Measurements from ENCODE around the gene OR2AT4.

OR2AT4 gene

DNA sequence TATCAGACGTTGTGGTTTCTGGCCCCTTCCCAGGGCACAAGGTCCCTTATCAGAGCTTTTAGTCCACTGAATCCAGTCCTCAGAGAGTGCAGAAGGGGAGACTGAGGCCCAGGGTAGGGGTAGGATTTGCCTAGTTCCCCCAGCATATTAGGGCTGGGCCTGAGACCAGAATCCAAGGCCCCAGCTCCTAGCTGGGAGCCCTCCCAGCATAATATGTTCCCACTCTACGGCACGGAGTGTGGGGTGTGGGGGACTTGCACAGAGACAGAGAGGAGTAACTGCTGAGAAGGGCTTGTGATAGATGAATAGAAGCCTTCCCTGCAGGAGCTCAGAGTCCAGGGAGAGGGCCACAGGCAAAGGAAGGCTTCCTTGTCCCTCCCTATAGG is 64.1 kb downstream of the OR2AT4 start:
- no peaks in the 10 kb centered on the region for H3K36me3 ChIP-seq (replicated peaks)
- in situ Hi-C loops (cut with HindIII; ENCODE audit: low pct_ligation_motif_present, low sequenced_read_pairs): no loop called here
- TF ChIP-seq, protein P1, sequence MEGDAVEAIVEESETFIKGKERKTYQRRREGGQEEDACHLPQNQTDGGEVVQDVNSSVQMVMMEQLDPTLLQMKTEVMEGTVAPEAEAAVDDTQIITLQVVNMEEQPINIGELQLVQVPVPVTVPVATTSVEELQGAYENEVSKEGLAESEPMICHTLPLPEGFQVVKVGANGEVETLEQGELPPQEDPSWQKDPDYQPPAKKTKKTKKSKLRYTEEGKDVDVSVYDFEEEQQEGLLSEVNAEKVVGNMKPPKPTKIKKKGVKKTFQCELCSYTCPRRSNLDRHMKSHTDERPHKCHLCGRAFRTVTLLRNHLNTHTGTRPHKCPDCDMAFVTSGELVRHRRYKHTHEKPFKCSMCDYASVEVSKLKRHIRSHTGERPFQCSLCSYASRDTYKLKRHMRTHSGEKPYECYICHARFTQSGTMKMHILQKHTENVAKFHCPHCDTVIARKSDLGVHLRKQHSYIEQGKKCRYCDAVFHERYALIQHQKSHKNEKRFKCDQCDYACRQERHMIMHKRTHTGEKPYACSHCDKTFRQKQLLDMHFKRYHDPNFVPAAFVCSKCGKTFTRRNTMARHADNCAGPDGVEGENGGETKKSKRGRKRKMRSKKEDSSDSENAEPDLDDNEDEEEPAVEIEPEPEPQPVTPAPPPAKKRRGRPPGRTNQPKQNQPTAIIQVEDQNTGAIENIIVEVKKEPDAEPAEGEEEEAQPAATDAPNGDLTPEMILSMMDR (IDR thresholded peaks at IDR 0.05; ENCODE audit: low read depth, low read length, missing control alignments): no peak
- no peak overlapping the region for H3K4me3 ChIP-seq (ENCODE audit: low read depth, low read length)
- H3K27ac ChIP-seq: no peak overlapping the region
- H3K27me3 ChIP-seq (replicated peaks): no peaks in the 10 kb centered on the region
- DNase-seq: no peak

GRCh38 chr11:75031771-75032549 is 64.7 kb downstream of the OR2AT4 start:
- DNase-seq: peak; percentile 62

More at GRCh38 chr11:75031771-75032549, 64.7 kb downstream of the OR2AT4 start:
- in situ Hi-C loops (cut with HindIII; ENCODE audit: low pct_ligation_motif_present, low sequenced_read_pairs): no loop called here
- no peaks in the 10 kb centered on the region for H3K27me3 ChIP-seq (replicated peaks)
- no peaks in the 10 kb centered on the region for H3K36me3 ChIP-seq (replicated peaks)
- TF ChIP-seq, protein P1 (IDR thresholded peaks at IDR 0.05; ENCODE audit: low read depth, low read length, missing control alignments): peak; percentile 90
- peak overlapping the region; percentile 58 for H3K27ac ChIP-seq
- H3K4me3 ChIP-seq (ENCODE audit: low read depth, low read length): no peak overlapping the region

Data from brain microvascular endothelial cell (primary cell).